Amniotic stem cell (primary cell): ENCODE data around the gene AHCTF1.

Experiments used
- DNase-seq: peaks from one replicate; lab custom pipeline; 2025; lab: John Stamatoyannopoulos, UW

Gene AHCTF1

DNA sequence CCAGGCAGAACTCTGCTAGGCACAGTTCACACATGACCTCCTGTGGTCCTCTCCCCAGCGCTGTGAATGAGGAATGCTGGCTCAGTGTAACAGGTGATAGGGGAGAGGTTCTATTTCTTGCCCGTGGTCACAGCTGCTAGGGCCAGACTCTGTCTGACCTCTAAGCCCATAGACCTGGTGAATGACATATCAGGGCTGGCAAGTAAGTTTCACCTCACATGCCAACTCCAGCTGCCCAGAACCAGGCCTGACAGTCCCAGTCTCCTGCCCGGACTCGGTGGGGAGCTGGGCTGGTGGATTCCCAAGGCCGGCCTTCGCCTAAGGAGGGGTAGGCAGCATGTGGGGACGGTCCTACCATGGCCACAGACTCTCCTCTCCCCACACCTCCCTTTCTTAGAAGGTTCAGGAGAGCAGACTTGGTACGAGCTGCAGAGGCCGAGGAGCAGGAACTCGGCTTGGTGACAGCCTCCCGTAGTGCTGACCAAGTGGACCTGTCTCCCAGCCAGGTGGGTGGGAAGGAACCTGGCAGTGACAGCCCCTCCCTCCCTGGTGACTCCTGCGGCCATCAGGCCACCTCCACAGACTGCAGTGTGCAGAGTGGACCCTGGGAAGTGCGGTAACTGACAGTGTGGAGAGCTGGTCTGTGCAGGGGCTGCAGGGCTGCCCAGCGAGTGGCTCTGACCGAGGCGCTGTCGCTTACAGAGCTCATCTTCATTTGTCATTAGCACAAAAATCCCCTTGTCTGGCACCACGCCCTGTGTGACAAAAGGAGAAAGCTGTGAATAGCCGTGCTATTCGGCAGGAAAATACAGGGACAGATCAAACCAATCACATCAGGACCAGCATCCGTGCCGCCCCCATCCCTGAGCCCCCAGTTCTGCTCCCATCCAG lies 132.9 kb downstream of the AHCTF1 start:
- no peak for DNase-seq

DNA sequence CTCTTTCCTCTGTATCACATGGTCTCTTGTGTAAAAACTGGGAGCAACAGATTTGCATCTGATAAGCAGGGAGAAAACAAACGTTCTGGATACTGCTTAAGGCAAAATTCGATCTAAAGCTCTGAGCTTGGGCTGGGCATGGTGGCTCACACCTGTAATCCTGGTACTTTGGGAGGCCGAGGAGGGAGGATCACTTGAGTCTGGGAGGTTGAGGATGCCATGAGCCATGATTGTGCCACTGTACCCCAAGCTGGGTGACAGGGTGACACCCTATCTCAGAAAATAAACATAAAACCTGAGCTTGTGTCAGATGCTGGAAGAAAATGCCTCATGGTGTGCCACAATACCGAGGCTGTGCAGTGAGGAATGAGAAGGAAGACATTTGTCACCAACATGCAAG lies 133.6 kb downstream of the AHCTF1 start:
- no peak for DNase-seq

DNA sequence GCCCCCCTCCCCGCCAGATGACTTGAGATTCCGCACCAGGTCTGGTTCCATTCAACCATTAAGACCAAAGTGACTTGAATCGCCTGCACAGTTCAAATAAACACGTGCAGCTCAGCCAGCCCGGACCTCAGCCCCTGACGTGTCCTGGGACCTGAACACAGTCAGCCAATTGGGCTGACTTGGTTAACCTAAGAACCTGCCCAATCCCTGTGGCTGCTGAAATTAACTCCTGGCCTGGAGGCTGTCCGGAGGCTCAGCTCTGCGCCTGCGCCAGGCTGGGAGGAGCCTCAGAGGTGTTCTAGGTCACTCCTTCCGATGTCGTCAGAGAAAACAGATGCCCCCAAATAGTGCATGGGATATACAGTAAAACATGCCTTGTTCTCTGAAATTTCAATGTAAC lies 134.2 kb downstream of the AHCTF1 start:
- no peak for DNase-seq

DNA sequence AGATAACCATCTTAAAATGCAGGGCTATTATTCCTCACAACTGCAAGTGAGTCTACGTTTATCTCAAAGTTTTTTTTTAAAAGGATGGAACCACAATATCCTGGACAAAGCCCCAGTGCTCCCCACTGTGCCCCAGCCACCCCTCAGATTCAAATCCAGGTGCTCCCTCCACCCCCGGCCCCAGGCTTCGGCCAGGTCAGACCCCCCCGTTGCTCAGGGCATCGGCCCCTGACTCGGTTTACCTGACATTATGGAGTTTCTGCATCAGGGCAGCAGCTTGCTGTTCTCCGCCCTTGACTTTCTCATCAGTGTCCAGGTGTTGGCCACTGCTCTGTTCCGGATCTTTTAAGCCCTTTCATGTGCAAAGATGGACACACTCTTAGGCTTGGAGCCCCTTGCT lies 134.6 kb downstream of the AHCTF1 start:
- no peak for DNase-seq

DNA sequence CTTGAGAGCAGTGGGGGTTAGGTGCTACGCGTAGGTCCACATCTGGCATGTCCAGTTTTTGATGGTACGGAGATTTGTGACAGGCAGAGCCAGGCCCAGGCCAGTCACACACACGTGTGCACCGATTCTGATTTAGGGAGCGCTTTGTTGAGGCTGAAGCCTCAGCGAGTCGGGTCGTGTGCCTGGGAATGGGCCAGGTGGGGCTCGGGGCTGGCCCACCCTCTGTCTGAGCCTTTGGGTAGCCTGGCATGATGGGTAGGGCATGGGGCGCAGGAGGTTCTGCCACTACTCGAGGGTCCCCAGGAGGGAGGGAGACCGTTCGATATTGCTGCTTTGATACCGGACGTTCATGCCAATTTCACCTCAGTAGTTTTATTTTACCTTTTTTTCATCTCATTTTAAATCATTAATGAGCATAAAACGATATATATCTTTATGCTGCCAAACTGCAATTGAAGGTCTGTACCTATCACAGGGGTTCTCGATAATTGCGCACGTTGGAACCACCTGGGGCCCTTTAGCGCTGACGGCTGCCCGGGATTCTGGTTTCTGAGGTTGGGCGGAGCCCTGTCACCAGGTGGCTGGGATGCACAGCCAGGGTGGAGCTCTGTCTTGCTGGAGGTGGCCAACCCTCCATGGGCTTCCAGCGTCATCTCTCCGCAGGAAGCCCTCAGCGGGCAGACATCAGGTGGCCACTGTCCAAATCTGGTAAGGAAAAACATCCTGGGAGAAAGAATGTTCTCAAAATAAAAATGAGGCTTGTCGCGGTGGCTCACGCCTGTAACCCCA lies 135.6 kb downstream of the AHCTF1 start:
- DNase-seq = no peak

DNA sequence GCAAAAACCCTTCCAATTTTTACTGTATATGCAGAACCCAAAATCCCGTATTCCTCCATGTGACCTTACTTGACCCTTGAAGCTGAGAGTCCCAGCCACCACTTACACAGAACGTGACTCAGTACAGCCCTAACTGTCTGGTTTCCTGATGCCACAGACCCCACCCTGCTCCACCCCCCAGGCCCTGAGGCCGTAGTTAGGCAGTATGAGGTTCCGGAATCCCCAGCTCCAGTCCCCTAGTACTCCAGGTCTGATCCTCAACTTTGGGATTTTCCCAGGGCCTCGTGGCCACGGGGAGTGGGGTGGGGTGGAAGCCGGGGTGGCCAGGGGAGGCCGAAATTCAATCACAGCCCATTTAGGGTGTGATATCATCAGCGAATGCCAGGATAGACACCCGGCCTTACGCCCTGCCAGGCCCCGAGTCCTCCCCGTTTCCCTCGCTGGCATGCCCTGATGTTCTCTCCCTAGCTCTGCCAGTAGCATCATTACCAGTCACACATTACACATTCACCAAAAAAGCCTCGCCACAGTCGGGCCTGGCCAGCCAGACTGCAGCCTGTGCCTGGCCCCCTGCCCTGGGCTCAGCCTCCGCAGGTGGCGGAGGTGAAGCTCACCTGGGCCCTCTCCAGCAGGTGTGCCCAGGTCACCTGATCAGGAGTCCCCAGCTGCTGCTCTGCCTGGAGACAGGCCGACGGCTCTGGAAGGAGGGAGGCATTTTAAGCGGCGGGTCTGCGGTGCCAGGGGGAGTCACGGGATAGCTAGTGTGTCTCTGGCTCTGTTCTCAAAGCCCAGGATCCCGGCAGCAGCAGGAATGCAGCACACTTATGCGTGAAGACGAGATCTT lies 136.7 kb downstream of the AHCTF1 start:
- DNase-seq = no peak

DNA sequence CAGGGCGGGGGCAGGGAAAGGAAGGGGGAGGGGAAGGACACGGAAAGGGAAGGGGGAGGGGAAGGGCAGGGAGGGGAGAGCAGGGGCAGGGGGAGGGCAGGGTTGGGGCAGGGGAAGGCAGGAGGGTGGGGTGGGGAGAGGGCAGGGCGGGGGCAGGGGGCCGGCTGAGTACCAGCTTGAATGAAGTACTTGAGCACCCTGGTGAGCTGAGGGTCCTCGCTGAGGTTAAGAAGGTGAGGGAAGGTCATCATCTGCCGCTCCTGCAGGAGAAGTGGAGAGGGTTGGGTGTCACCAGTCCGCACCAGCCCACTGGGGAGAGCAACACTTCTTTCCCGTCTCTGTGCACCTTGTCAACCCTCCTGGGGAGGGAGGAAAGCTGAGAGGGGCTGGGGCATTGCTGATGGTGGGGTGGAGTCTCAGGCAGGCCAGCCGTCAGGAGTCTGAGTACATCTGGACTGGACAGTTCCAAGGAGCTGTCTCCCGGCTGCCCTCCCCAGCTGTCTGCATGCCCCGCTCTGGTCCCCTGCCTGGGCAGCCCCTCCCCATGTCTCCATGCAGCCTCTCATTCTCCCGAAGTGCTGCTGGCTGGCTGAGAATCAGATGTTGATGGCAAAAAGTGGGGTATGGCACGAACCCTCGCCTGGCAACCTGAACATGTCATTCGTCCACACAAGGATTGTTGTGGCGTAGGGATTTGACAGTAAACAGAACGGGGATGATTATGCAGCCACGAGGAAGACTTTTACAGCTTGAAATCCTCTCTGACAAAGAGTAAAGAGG lies 137.5 kb downstream of the AHCTF1 start:
- DNase-seq = no peak

DNA sequence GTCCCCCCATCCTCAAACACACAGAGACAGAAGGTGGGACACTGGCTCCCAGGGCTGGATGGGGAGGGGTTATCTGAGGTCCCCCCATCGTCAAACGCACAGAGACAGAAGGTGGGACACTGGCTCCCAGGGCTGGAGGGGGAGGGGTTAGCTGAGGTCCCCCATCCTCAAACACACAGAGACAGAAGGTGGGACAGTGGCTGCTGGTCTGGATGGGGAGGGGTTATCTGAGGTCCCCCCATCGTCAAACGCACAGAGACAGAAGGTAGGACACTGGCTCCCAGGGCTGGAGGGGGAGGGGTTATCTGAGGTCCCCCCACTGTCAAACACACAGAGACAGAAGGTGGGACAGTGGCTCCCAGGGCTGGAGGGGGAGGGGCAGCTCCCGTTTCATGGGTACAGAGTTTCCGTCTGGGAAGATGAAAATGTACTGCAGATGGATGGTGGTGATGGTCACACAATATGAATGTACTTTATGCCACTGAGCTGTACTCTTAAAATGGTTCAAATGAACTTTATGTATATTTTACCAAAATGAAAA lies 138.3 kb downstream of the AHCTF1 start:
- no peak for DNase-seq

DNA sequence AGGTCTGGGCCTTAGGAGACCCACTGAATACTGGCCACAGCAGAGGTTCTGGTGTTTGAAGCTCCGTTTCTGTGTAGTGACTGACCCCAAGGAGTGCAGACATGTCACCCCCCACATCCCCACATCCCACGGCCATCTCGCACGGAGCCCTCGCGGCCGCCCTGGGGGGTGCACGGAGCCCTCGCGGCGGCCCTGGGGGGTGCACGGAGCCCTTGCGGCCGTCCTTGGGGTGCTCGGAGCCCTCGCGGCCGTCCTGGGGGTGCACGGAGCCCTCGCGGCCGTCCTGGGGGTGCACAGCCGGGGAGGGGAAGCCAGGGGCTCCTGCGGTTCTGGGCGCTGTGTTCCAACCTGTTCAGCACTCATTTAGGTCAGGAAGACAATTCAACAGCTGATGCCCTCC lies 139.1 kb downstream of the AHCTF1 start:
- DNase-seq = no peak

DNA sequence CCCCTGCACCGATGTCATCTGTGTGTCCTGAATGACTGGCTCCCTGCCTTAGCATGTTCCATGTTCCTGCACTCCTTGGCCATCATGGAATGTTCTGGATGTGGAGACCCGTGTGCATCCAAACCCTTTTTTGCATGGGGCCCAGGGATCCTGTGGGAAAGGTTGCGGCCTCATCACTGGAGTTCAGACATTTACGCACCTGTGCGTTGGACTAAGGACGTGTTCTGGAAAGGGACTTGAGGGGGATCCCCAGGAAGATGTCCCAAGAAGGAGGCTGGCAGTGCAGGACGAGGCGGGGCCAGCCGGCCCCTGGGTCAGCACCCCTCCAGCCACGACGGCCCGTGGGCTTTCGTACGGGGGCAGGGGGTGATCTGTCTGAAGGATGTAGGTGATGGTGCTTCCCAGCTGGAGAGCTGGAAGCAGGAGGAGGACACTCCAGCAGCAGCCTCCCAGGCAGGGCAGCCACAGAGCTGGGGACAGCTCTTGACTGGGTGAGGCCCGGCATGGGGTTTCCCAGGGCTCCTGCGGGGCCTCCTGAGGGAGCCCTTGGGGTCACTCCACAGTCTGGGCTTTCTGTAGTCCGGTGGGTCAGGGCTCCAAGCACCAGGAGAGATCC lies 140.3 kb downstream of the AHCTF1 start:
- DNase-seq = no peak

DNA sequence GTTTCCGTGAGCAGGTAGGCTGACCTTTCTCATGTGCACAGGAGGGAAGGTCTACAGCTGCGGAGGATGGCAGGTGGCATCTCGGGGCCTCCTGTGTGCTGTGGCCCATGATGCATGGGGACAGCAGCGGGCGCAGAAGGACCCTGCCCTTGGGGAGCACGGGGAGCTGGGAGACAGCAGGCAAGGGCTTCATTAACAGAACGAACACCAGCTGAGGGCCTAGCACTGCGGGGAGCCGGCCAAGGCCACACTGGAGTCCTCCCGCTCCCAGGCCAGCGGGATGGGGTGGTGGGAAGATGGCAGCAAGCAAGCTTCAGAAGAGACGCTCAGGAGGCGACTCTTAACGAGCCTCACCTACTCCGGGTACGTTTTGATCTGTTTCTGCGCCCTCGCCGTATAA lies 140.9 kb downstream of the AHCTF1 start:
- no peak for DNase-seq

DNA sequence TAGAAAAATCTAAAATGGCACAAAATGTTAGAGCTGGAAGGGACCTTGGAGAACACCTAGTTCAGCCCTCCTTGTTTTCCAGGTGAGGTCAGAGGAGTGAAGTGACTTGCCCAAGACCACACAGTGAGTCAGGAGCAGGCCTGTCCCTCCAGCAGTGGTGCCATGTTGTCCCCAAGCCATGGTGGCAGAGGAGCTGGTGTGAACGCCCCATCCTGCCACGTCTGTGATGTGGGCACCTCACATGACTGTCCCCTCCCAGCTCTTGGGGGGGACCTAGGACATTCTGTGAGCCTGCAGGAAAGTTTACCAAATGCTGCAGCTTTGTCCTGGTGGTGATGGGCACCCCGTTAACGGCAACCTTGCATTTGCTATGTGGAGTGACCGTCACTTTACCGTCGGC lies 141.4 kb downstream of the AHCTF1 start:
- no peak for DNase-seq

DNA sequence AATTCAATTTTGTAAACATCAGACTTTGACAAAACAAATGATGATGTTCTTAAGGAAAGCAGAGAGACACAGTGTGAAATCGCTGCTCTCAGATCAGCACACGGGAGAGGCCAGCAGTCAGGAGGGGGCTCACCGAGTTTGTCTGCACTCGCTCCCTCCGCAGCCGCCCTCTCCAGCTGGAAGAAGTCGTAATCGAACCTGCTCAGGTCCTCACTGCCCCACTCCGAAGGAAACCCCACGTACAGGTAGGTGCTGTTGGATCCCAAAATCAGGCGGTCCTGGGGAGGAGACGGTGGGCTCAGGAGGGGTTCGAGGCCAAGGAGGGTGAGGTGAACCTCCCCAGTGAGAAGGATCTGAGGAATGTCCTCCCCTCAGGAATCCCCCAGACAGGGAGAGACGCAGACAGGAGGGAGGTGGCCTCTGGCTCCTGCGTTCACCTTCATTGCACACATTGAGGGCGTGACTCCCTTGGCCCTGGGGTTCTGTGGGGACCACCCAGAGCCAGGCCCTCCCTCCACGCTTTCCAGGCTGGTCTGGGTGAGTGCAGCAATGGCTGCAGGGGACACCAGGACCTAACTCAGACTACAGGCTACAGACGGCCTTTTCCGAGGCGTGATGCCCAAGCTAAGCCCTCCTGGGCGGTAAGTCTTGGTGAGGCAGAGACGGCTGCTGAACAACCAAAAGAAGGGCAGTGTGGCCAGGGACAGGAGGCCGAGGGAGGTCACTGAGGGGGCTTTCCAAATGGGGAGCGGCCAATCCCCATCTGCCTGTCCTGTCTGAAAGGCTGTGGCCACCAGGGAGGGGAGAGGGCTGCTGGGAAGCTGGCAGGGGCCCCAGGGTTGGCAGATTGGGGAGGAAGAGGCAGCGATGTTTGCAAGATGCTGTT lies 142.1 kb downstream of the AHCTF1 start:
- DNase-seq = no peak
